HG02970 (cell line): ENCODE data around the gene MUC5AC.
"Not testable (repeated sequence)": the region's sequence is repeated elsewhere in the genome, so short reads cannot be mapped to it uniquely, and the experiment has no call there.

Source experiments
- ATAC-seq: cut with Tn5 transposase; IDR thresholded peaks from one replicate; pipeline ENCODE4 v1.9.1; 2021; ENCODE audit warnings: mild to moderate bottlenecking, moderate library complexity, moderate number of reproducible peaks; ENCODE audit not compliant: unreplicated experiment, low FRiP score

The MUC5AC gene

DNA sequence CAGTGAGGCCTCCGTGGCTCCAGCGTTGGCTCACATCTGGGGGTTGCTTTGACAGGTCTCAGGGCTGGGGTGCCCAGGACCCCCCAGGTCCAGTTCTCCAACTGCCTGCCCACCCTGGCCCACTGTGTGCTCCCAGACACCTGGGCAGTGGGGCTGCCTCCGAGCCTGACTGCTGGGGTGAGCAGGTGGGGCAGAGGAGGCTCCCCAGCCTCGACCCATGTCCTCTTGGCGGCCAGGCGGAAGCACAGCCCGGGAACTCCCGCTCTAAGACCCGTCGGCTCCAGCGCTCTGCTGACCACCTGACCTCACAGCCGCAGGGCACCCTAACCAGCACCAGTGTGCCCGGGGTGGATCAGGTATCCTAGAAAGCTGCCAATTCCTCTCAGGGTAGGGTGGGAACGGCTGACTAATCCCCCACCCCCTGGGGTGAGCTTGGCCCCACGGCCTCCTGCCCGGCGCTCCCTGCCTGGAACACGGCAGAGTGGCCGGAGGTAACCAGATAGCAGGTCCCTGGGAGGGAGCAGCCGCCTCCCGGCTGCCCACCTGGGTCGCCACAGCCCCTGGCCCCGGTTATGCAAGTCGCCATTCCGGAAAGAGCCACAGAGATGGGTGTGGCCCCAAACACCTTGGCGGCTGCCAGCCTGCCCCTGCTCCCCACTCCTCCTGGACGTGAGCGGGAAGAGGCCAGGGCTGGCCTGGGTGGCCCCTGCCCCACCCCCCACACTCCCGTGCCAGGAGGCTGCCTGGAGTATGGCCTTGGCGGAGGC lies 45.9 kb downstream of the MUC5AC start:
- ATAC-seq = no peak

- ATAC-seq = no peak
Measured at GRCh38 chr11:1204381-1205101, 46.8 kb downstream of the MUC5AC start.

DNA sequence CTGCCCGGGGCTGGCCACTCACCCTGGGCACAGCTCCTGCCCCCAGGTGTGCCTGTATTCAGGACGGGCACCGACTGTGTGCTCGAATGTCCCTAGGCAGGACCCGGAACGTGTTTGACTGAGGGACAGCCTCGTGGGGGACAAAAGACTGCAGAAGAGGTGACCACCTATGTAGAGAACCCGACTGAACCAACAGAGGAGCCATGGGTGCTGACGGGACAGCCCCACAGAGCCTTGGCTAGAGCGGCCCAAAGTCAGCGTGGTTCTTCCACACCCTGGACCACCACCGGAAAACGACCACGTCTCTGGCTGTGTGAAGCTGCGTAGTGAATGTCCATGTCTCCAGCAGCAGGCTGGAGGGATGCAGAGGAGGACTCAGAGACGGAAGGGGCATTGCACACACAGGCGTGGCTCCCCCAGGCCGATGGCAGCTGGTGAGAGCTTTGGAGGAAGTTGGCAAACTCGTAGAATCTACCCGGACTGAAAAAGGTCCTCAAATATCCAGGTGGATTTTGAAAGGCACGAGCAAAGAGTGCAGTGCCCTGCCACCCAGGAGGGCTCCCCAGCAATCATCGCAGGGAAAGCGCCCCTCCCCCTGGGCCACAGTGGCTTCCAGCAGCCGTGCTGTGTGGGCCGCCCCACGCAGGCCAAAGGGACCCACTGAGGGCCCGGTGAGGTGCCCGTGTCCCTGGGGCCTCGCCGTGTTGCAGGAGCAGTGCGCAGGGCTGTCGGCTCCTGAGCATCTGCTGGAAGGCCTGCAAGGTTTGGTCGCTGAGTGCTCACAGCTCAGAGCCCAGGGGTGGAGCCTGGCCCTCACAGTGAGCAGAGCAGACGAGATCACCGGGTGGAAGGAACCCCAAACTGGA lies 47.6 kb downstream of the MUC5AC start:
- ATAC-seq = no peak

DNA sequence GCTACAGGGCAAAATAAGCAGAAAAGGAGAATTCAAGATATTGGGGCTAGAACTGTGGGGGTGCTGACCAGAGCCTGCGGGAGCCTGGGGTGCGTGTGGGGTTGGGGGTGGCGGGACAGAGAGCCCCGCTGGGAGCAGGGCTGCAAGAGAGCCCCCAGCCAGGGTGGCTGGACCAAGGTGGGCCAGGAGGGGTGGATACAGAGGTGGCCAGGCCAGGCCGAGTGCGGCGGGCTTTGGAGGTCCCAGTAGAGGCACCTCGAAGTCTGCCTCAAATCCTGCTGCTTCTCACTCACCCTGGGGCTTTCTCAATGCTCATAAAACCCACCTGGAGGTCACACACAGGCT lies 48.2 kb downstream of the MUC5AC start:
- ATAC-seq = no peak

GRCh38 chr11:1206391-1207271 lies 48.9 kb downstream of the MUC5AC start:
- no peak for ATAC-seq

DNA sequence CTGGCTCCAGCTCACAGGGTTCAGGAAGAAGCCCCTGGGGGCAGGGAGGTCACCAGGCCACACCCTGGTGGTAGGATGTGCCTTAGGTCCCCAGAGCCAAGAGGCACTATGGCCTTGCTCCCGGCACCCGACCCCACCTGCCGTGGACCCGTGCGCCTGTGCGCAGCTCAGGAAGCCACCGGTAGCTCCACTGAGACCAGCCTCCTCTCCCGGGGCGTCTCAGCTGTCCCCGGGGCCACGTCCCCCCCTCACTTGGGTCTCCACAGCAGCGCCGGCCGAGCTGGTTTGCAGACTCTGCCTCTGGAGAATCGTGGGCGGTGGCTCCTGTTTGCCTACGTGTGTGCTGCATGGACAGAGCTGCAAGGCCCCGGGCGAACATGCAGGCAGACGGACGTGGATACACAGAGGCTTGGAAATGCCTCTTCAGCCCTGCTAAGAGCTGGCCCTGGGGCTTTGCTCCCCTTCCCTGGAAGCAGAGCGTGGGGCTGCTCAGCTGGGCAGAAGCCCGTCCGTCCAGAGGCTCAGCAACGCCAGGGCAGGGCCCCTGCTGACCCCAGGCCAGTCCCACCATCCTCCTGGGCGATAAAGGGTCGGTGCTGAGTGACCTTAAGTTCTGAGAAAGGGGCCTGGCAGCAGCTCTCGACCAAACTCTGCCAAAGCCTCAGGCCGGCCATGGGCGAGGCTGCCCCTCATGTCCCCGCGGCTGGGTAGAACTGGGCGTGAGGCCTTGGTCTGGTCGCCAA lies 49.8 kb downstream of the MUC5AC start:
- no peak for ATAC-seq

DNA sequence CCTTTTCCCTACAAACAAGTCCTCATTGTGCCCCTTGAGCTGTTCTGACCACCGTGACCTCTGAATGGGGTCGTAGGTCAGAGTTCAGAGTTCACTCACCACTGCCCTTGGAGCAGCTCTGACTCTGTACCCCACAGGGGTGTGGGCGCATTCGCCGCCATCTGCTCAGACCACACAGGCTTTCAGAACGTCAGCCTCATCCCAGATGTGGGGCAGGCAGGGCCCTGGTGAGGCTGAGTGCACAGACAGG lies 50.3 kb downstream of the MUC5AC start:
- ATAC-seq = no peak

- ATAC-seq = no peak
Measured at GRCh38 chr11:1208394-1209261, 50.9 kb downstream of the MUC5AC start.

- ATAC-seq = no peak
Measured at GRCh38 chr11:1209371-1210057, 51.8 kb downstream of the MUC5AC start.

GRCh38 chr11:1211838-1212237 lies 54.1 kb downstream of the MUC5AC start:
- ATAC-seq = no peak

DNA sequence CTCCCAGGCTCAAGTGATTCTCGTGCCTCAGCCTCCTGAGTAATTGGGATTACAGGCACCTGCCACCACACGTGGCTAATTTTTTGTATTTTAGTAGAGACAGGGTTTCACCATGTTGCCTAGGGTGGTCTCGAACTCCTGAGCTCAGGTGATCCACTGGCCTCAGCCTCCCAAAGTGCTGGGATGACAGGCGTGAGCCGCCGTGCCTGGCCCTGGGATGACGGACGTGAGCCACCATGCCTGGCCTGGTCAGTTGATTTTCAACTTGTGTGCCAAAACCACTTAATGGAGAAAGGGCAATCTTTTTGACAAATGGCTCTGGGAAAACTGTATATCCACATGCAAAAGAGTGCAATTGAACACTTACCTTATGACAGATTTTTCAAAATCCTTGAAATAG lies 58.1 kb downstream of the MUC5AC start:
- not testable (repeated sequence) for ATAC-seq

- ATAC-seq = no peak
Measured at GRCh38 chr11:1217151-1217550, 59.4 kb downstream of the MUC5AC start.

- no peak for ATAC-seq
Measured at GRCh38 chr11:1218256-1218787, 60.6 kb downstream of the MUC5AC start.

DNA sequence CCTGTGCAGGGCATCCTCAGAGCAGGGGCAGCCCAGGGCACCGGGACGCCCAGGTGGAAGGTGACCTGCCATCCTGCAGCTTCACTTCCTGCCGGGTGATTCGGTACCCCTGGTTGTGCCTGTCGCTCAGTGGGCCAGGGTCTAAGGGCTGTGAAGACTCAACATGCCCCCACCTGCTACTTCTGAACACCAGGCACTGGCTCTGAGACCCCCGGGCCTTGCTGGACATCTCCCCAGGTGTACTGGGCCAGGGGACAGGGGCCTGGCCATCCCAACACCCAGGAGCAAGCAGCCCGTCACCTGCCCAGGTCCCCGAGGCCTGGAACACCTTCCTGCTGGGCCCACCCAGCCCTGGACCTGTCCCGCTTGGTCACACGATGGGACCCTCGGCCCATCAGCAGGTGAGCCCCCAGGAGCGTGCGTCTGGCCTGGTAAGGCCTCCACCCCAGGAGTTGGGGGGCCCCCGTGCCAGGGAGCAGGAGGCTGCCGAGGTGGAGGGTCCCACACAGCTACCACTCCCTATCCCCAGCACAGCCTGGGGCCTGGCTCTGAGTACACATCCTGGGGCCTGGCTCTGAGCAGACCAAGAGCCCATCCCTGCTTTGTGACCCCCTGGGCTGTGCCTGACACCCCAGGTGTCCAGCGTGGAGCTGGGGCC lies 61.2 kb downstream of the MUC5AC start:
- no peak for ATAC-seq

GRCh38 chr11:1219446-1219833 lies 61.7 kb downstream of the MUC5AC start:
- ATAC-seq = no peak

DNA sequence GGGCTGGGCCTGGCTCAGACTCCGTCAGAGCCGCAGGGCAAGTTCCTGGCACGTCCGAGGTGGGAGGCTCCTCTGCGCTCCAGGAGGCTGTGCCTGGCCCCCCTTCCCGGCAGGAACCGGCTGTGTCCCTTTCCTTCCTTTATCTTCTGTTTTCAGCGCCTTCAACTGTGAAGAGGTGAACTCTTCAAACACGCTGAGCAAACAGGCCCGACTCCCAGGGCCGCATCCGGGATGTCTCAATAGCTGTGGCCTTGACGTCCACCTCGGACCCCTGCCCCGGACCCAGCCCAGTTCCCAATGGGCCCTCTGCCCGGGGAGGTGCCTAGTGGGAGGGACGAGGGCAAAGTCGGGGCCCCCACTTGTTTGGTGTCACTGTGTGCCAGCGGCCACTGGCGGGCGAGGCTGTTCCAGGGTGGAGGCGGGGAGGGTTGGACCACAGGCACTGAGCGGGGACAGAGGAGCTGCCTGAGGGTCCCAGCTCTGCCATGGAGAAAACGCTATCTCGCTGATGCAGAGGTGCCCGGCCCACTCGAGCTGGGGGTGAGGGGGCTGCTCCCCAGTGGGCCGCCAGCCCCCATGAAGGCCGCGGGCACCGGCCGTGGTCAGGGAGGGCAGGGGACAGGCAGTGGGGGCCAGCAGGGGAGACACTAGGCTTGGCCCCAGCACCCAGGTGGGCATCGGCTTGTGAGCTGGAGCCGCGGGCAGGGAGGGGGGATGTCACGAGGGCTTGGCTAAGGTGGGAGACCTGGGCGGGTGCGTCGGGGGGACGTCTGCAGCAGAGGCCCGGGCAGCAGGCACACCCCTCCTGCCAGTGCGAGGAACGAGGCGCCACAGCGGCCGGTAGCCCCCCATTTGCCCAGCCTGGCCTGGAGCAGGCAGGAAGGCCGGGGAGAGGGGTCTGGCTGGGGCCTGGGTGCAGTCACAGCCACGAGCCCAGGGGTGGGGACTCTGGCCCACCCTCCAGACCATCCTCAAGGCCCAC lies 62.4 kb downstream of the MUC5AC start:
- no peak for ATAC-seq
